Activated CD8-positive, alpha-beta T cell treated with anti-CD3 and anti-CD28 coated beads, Interleukin-2, amount 10 ng/mL, durations not matched to agents 7 days and 5 days (primary cell): ENCODE measurements around the gene CAMTA2. TPM values are rescaled to one million over a fixed set of nuclear protein-coding genes. Genes with fewer than 3 reads are reported as not detected.
A peak's percentile ranks its signal among the peaks of the same experiment; 100 is the strongest.

ENCODE experiments used
- ATAC-seq: fragments of 150-1000 bp; cut with Tn5 transposase; one replicate; pipeline ENCODE4 v1.10.0; 2021; ENCODE audit warnings: moderate library complexity
- CTCF ChIA-PET: fragments of 350-600 bp; sonication (Branson Sonifier 250); formaldehyde crosslinking; loops from one replicate; lab custom pipeline; 2021; ENCODE audit warnings: antibody characterized with exemption; lab: Charles Lee
- POLR2A ChIA-PET: fragments of 350-600 bp; sonication (Branson Sonifier 250); formaldehyde crosslinking; loops from one replicate; lab custom pipeline; 2021; ENCODE audit warnings: antibody characterized with exemption; lab: Charles Lee
- DNase-seq: peaks from one replicate; pipeline ENCODE4 v3.0.0-alpha.2; 2020
- H3K27ac Mint-ChIP-seq: one replicate; pipeline ENCODE4 v1.8.0; 2021; ENCODE audit warnings: mild to moderate bottlenecking, mixed read lengths
- H3K27me3 Mint-ChIP-seq: one replicate; pipeline ENCODE4 v1.8.0; 2021; ENCODE audit warnings: low read depth, mixed read lengths
- H3K36me3 Mint-ChIP-seq: one replicate; pipeline ENCODE4 v1.8.0; 2021; ENCODE audit warnings: low read depth, mixed read lengths
- H3K4me1 Mint-ChIP-seq: one replicate; pipeline ENCODE4 v1.8.0; 2021; ENCODE audit warnings: low read depth, mixed read lengths
- H3K4me3 Mint-ChIP-seq: one replicate; pipeline ENCODE4 v1.8.0; 2021; ENCODE audit warnings: mild to moderate bottlenecking, mixed read lengths
- H3K9me3 Mint-ChIP-seq: one replicate; pipeline ENCODE4 v1.8.0; 2022; ENCODE audit warnings: mixed read lengths; ENCODE audit not compliant: insufficient read depth
- total RNA-seq, 2 experiments: library from RNA; stranded (reverse); gene quantifications; one replicate each; pipeline ENCODE4 v1.2.3, GENCODE V29; 2021

CAMTA2 gene
- total RNA-seq, 2 experiments from 2014 or later: 51.3 to 55.5 TPM

DNA sequence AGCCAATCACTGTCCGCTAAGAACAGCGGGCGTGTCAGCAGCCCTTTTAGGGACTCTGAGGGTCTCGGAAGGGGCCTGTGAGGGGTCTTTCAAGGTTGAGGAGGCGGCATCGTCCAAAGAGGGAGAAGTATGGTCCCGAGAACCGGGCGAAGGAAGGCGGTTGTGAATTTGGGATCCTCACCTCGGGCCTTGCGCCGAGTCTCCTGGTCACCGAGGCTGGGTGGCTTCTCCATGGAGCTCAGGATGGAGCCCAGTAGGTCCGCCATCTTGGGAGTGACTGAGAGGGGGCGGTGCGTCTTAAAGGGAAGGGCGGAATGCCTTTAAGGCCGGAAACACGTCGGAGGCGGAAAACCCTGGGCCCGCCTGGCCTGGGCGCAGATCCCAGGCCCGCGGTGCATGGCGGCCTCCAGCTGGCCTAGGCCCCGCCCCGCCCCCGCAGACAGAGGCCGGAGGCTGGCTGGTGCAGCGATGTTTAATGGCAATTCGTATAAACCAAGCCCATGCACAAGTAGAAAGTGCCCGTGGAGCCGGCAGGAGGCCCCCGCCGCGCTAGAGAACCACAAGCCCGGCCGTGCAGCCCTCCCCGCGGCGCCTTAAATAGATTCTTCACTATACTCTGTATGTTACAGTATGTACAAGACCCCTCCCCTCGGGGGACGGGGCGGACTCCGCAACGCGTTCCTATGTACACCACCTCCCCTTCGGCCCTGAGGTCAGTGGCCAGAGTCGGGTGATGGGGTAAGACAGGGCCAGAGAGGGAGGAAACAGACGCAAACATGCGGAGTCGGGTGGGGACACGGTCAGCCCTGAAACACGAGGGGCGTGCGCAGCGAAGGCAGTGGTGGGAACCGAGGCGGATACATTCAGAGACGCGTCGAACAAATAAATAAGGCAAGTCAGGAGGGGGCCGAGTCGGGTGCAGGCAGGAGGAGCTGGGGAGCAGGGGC, 19.7 kb downstream of the CAMTA2 start, which contains the start of gene SPAG7:
SPAG7 (minus strand) TSS at position 279 of the 947 bp plus-strand sequence; CDS start at position 266, 13 bp downstream.
- ATAC-seq: peak; percentile 69
- Mint-ChIP-seq H3K27me3 (no peaks in the 10 kb centered on the region), H3K9me3 (no peaks in the 10 kb centered on the region), H3K4me3 (no peak within 1 kb of the TSS), H3K36me3 (peaks cover 37% of the 10 kb centered on the region), H3K27ac (no peak within 1 kb of the TSS), H3K4me1 (peaks cover 22% of the 10 kb centered on the region)
- DNase-seq: peak; percentile 95
- POLR2A ChIA-PET: interaction anchor here (0.7 to 8.2 kb wide), 13 partner anchors 10 to 258 kb away, joined by 3 to 239 read pairs (median 4); partner anchors contain the start of genes ARRB2, ENO3, PFN1 and RNF167
- CTCF ChIA-PET: interaction anchor here (0.8 to 3.7 kb wide), 21 partner anchors 12 to 177 kb away, joined by 3 to 30 read pairs (median 8); partner anchors contain the start of genes C17orf107, CAMTA2, CHRNE and ENO3

DNA sequence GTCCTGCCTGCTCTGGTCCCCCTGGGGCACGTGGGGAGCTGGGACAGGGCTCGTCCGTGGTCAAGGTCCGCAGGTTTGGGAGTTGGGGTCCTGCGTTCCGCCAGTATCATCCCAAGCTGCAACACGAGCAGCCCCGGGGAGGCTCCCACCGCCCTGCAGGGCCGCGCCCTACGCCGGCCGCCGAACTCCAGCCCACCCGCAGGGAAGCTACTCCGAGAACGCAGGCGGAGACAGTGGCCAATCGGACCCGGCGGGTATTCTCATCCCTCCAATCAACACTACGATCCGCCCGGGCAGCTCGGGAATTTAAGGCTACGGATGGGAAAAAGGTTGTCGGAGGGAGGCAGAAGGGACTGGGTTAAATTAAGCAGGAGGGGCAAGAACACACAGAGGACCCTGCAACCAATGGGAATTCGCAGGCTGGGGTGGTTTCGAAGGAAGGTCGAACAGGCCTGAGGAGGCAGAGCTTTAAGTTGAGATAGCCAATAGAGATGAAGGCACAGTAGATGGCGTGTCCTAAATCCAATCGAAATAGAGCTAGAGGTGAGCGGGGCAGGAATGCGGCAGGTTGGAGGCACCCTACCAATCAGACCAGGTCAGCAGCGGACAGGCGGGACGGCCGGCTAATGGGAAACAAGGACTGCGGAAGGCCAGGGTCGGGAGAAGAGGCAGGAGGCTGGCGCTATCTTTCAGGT, 20.5 kb downstream of the CAMTA2 start:
- no peaks in the 10 kb centered on the region for H3K9me3 Mint-ChIP-seq
- peaks cover 29% of the 10 kb centered on the region for H3K36me3 Mint-ChIP-seq
- CTCF ChIA-PET: interaction anchor here (0.6 to 3.7 kb wide), 18 partner anchors 11 to 176 kb away, joined by 3 to 30 read pairs (median 7); partner anchors contain the start of genes C17orf107, CAMTA2, CHRNE and ENO3
- H3K27me3 Mint-ChIP-seq: no peaks in the 10 kb centered on the region
- ATAC-seq: peak; percentile 93
- POLR2A ChIA-PET: interaction anchor here (0.8 to 8.2 kb wide), 10 partner anchors 10 to 257 kb away, joined by 3 to 239 read pairs (median 4); partner anchors contain the start of genes ARRB2, ENO3, PFN1 and RNF167
- no peak overlapping the region for H3K27ac Mint-ChIP-seq
- no peak overlapping the region for H3K4me3 Mint-ChIP-seq
- peak; percentile 98 for DNase-seq
- H3K4me1 Mint-ChIP-seq: peaks cover 22% of the 10 kb centered on the region

DNA sequence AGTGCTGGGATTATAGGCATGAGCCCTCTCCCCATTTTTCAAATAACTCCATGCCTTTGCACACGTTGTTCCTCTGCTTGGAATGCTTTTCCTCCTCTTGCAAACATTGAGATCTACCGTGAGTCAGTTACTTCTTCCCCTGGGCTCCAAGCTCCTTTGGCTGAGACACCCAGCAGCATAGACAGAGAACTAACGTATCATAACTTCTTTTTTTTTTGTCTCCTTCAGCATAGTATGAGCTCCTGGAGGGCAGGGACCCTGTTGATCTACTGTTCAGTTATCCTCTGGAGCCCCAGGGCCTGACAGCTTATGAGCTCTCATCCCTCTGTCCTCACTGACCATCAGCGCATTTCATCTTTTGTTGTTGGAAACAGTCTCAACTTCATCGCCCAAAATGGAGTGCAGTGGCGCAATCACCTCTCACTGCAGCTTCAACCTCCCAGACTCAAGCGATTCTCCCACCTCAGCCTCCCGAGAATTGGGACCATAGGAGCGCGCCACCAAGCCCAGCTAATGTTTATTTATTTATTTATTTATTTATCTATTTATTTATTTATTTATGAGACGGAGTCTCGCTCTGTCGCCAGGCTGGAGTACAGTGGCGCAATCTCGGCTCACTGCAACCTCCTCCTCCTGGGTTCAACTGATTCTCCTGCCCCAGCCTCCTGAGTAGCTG, 22.0 kb downstream of the CAMTA2 start:
- peak overlapping the region; percentile 54 for H3K4me3 Mint-ChIP-seq
- ChIA-PET CTCF (interaction anchor here (2.7 to 3.7 kb wide), 4 partner anchors 9 to 56 kb away, joined by 18 to 30 read pairs (median 22); partner anchors contain the start of genes CAMTA2, RNF167 and SLC25A11), POLR2A (interaction anchor here (0.7 to 8.2 kb wide), 4 partner anchors 8 to 24 kb away, joined by 4 to 239 read pairs (median 58); partner anchors contain the start of genes ENO3, PFN1, RNF167 and SLC25A11)
- ATAC-seq (no peak), DNase-seq (no peak)
- H3K4me1 Mint-ChIP-seq: peaks cover 15% of the 10 kb centered on the region
- H3K9me3 Mint-ChIP-seq: no peaks in the 10 kb centered on the region
- H3K27me3 Mint-ChIP-seq: no peaks in the 10 kb centered on the region
- H3K27ac Mint-ChIP-seq: no peak overlapping the region
- peaks cover 21% of the 10 kb centered on the region for H3K36me3 Mint-ChIP-seq

DNA sequence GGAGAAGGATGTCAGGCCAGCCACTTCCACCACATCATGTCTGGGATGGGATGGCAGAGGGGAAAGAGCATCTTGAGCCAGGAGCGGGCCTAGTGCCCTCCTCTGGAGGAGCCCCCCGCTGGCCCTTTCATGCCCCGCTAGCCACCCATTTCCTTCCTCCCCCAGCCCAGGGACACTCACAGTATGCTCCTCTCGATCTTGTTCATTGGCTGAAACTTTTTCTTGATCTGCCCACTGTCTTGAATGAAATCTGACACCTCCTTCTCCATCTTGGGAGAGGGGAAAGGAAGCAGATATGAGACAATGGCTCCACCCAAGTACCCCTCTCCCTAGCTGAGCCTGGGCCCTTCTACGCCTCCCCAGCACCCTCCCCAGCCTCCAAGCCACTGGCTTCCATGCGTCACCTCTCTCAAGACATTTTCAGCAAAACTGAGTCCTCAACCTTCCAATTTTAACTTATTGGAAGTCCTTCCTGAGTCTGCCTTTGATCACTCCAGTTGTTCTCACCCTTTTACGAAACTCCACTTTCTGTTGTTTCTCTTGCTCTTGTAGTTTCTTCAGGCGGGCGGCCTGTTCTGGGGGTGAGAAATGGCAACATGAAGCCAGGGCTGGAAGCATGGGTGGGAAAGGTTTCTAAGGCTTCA, 27.1 kb downstream of the CAMTA2 start:
- DNase-seq: no peak
- peaks cover 14% of the 10 kb centered on the region for H3K4me1 Mint-ChIP-seq
- ChIA-PET POLR2A (no interaction called here), CTCF (no interaction called here)
- H3K27ac Mint-ChIP-seq: no peak overlapping the region
- H3K36me3 Mint-ChIP-seq: peaks cover 30% of the 10 kb centered on the region
- no peaks in the 10 kb centered on the region for H3K27me3 Mint-ChIP-seq
- no peaks in the 10 kb centered on the region for H3K9me3 Mint-ChIP-seq
- H3K4me3 Mint-ChIP-seq: no peak overlapping the region
- no peak for ATAC-seq

DNA sequence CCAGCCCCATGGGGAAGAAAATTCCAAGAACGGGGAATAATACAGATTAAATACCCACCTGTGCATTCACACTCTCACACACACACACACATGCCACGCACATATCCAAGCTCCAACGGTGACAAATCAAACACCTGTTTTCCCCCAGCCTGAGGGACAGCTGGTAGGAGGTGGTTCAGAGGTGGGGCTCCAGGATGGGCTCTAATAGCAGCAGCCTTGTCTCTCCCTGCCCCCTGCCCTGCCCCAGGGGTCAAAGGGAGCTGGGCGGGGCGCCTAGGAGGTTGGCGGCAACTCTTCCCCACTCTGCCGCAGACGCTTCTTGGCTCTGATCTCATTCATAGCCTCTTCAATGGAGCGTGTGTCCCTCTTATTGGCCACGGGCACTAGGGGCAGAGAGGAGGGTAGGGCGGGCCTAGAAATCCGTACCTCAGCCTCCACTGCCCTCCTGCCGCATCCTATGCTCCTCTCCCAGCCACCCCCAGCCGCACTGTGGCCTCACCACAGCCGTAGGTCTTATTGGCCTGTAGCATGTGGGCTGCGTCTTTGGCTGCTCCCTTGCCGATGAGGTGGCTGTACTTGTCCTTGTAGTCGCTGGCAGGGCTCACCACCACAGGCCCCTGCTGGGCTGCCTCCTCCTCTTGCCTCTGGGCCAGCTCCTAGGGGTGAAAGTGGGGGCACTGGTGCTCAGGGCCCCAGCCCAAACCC, 28.1 kb downstream of the CAMTA2 start:
- H3K4me1 Mint-ChIP-seq: peaks cover 11% of the 10 kb centered on the region
- ChIA-PET POLR2A (interaction anchor here (0.6 to 3.8 kb wide), 4 partner anchors 7 to 20 kb away, joined by 3 to 14 read pairs (median 5); partner anchors contain the start of gene SPAG7), CTCF (no interaction called here)
- peaks cover 23% of the 10 kb centered on the region for H3K36me3 Mint-ChIP-seq
- no peak overlapping the region for H3K4me3 Mint-ChIP-seq
- no peaks in the 10 kb centered on the region for H3K9me3 Mint-ChIP-seq
- ATAC-seq: no peak
- no peak for DNase-seq
- H3K27me3 Mint-ChIP-seq: no peaks in the 10 kb centered on the region
- no peak overlapping the region for H3K27ac Mint-ChIP-seq

DNA sequence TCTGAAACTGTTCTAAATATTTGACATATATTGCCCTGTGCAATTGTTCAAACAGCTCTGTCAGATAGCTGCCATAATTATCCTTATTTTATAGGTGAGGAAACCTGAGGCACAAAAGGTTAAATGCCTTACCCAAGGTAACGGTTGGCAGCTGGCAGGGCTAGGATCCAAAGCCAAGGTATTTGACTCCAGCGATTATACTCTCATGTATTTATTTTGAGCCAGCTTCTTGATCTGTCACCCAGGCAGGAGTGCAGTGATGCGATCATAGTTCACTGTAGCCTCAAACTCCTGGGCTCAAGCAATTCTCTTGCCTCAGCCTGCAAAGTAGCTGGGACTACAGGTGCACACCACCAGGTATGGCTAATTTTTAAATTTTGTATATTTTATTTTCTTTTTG, 29.4 kb downstream of the CAMTA2 start:
- ATAC-seq: no peak
- CTCF ChIA-PET: interaction anchor here (1.2 to 3.6 kb wide), 4 partner anchors 8 to 49 kb away, joined by 3 to 30 read pairs (median 4); partner anchors contain the start of genes RNF167, SLC25A11 and SPAG7
- DNase-seq: no peak
- Mint-ChIP-seq H3K36me3 (peaks cover 26% of the 10 kb centered on the region), H3K27ac (no peak overlapping the region), H3K27me3 (no peaks in the 10 kb centered on the region), H3K9me3 (no peaks in the 10 kb centered on the region), H3K4me1 (peaks cover 12% of the 10 kb centered on the region), H3K4me3 (no peak overlapping the region)
- POLR2A ChIA-PET: interaction anchor here (1.1 to 3.8 kb wide), 4 partner anchors 8 to 12 kb away, joined by 4 to 14 read pairs (median 6); partner anchors contain the start of gene SPAG7

DNA sequence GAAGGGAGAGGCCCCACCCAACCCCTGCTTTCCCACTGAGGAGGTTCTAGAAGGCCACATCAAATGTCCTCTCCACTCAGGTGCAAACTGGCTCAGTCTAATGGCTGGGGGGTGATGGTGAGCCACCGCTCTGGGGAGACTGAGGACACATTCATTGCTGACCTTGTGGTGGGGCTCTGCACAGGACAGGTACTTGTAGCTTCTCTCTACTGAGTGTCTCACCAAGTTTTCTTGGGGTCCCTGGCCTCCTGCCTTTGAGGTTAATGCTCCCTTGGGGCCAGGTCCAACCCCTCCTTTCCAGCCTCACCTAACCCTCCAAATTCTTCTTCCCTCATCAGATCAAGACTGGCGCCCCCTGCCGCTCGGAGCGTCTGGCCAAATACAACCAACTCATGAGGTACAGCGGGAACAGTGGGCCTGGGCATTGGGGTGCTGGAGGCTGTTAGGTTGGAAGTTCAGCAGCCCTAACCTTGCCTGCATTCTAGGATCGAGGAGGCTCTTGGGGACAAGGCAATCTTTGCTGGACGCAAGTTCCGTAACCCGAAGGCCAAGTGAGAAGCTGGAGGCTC, 30.9 kb downstream of the CAMTA2 start:
- peaks cover 26% of the 10 kb centered on the region for H3K36me3 Mint-ChIP-seq
- no peaks in the 10 kb centered on the region for H3K27me3 Mint-ChIP-seq
- no peak overlapping the region for H3K27ac Mint-ChIP-seq
- ChIA-PET POLR2A (interaction anchor here (1.2 to 3.8 kb wide), 4 partner anchors 10 to 33 kb away, joined by 3 to 14 read pairs (median 4); partner anchors contain the start of gene SPAG7), CTCF (interaction anchor here (0.9 to 3.6 kb wide), 5 partner anchors 9 to 50 kb away, joined by 3 to 30 read pairs (median 4); partner anchors contain the start of genes PFN1 and SPAG7)
- peaks cover 17% of the 10 kb centered on the region for H3K4me1 Mint-ChIP-seq
- no peaks in the 10 kb centered on the region for H3K9me3 Mint-ChIP-seq
- H3K4me3 Mint-ChIP-seq: no peak overlapping the region
- DNase-seq (peak; percentile 56), ATAC-seq (no peak)

DNA sequence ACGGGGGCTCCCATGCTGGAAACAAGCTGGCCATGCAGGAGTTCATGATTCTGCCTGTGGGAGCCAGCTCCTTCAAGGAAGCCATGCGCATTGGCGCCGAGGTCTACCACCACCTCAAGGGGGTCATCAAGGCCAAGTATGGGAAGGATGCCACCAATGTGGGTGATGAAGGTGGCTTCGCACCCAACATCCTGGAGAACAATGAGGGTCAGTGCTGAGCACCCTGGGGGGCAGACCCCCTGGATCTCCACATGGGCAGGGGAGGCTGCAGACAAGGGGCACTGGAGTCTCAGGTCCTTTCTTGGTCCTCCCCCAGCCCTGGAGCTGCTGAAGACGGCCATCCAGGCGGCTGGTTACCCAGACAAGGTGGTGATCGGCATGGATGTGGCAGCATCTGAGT, 32.4 kb downstream of the CAMTA2 start:
- Mint-ChIP-seq H3K9me3 (no peaks in the 10 kb centered on the region), H3K4me3 (no peak overlapping the region), H3K27me3 (no peaks in the 10 kb centered on the region), H3K4me1 (peaks cover 29% of the 10 kb centered on the region), H3K27ac (no peak overlapping the region), H3K36me3 (peaks cover 21% of the 10 kb centered on the region)
- ATAC-seq: no peak
- DNase-seq: no peak
- CTCF ChIA-PET: interaction anchor here (1.0 to 3.6 kb wide), 4 partner anchors 11 to 50 kb away, joined by 3 to 30 read pairs (median 4); partner anchors contain the start of genes RNF167, SLC25A11 and SPAG7
- POLR2A ChIA-PET: interaction anchor here (0.9 to 1.5 kb wide), 5 partner anchors 9 to 21 kb away, joined by 3 to 5 read pairs (median 3); partner anchors contain the start of genes RNF167 and SLC25A11

DNA sequence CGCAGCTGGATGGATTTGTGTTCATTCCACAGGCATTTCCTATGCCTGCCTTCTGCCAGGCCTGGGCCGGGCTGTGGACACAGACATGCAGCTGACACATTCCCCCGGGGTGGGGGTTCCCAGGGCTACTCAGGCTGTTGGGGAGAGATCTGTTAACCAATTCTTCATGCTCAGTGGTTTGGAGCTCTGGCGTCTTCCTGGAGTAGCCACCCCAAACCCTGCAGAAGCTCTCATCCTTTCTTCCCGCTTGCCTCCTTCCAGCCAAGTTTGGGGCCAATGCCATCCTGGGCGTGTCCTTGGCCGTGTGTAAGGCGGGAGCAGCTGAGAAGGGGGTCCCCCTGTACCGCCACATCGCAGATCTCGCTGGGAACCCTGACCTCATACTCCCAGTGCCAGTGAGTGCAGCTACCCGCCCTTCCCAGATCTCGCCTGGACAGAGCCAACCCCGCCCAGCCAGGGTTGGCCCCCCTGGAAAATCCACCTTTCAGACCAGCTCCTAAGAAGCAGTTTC, 34.0 kb downstream of the CAMTA2 start:
- POLR2A ChIA-PET: interaction anchor here (0.9 to 10.0 kb wide), 3 partner anchors 10 to 15 kb away, joined by 4 to 239 read pairs (median 71); partner anchors contain the start of genes RNF167, SLC25A11 and SPAG7
- H3K4me1 Mint-ChIP-seq: peaks cover 30% of the 10 kb centered on the region
- no peaks in the 10 kb centered on the region for H3K27me3 Mint-ChIP-seq
- no peaks in the 10 kb centered on the region for H3K9me3 Mint-ChIP-seq
- peaks cover 12% of the 10 kb centered on the region for H3K36me3 Mint-ChIP-seq
- ATAC-seq (no peak), DNase-seq (no peak)
- H3K4me3 Mint-ChIP-seq: no peak overlapping the region
- peak overlapping the region; percentile 47 for H3K27ac Mint-ChIP-seq
- CTCF ChIA-PET: interaction anchor here (1.6 to 4.4 kb wide), 2 partner anchors 14 to 44 kb away, joined by 9 to 16 read pairs; partner anchors contain the start of gene SPAG7
